WTC11 (cell line): ENCODE results near the gene SELENOI.

Experiments
- CTCF ChIP-seq: fragments of 200-600 bp; IDR thresholded peaks from 2 replicates; pipeline ENCODE4 v1.8.0; 2022; ENCODE audit warnings: antibody characterized with exemption
- ESRRA ChIP-seq: sonication (generic); formaldehyde crosslinking; IDR thresholded peaks from 2 replicates; pipeline ENCODE4 v1.8.1; 2022; ENCODE audit warnings: mild to moderate bottlenecking, missing genetic modification reagents, borderline replicate concordance
- FOXP1 ChIP-seq: sonication (generic); formaldehyde crosslinking; IDR thresholded peaks from 2 replicates; pipeline ENCODE4 v1.8.0; 2022; ENCODE audit warnings: missing genetic modification reagents, mild to moderate bottlenecking, moderate library complexity, borderline replicate concordance
- HMGXB4 ChIP-seq: sonication (generic); formaldehyde crosslinking; IDR thresholded peaks from 2 replicates; pipeline ENCODE4 v1.8.1; 2023; ENCODE audit warnings: mild to moderate bottlenecking, moderate library complexity, missing genetic modification reagents
- MAX ChIP-seq: sonication (generic); formaldehyde crosslinking; IDR thresholded peaks from 2 replicates; pipeline ENCODE4 v1.8.0; 2022; ENCODE audit warnings: mild to moderate bottlenecking, missing genetic modification reagents
- ZNF121 ChIP-seq: sonication (generic); formaldehyde crosslinking; IDR thresholded peaks from 2 replicates; pipeline ENCODE4 v1.8.0; 2023; ENCODE audit warnings: missing genetic modification reagents
- ZNF317 ChIP-seq: sonication (generic); formaldehyde crosslinking; IDR thresholded peaks from 2 replicates; pipeline ENCODE4 v1.8.1; 2023; ENCODE audit warnings: low read depth, mild to moderate bottlenecking, moderate library complexity, missing genetic modification reagents, borderline replicate concordance
- ZNF512 ChIP-seq: sonication (generic); formaldehyde crosslinking; IDR thresholded peaks from 2 replicates; pipeline ENCODE4 v1.8.1; 2022; ENCODE audit warnings: missing genetic modification reagents, borderline replicate concordance
- TF ChIP-seq, protein P1 (sequence below): sonication (generic); formaldehyde crosslinking; IDR thresholded peaks from 2 replicates; pipeline ENCODE4 v1.8.1; 2023; ENCODE audit warnings: mild to moderate bottlenecking, missing genetic modification reagents, moderate library complexity
- TF ChIP-seq, protein P2 (sequence below): sonication (generic); formaldehyde crosslinking; IDR thresholded peaks from 2 replicates; pipeline ENCODE4 v1.8.0; 2023; ENCODE audit warnings: missing genetic modification reagents, mild to moderate bottlenecking, borderline replicate concordance
- TF ChIP-seq, protein P3 (sequence below): sonication (generic); formaldehyde crosslinking; IDR thresholded peaks from 2 replicates; pipeline ENCODE4 v1.8.0; 2022; ENCODE audit warnings: mild to moderate bottlenecking, missing genetic modification reagents

DNA sequence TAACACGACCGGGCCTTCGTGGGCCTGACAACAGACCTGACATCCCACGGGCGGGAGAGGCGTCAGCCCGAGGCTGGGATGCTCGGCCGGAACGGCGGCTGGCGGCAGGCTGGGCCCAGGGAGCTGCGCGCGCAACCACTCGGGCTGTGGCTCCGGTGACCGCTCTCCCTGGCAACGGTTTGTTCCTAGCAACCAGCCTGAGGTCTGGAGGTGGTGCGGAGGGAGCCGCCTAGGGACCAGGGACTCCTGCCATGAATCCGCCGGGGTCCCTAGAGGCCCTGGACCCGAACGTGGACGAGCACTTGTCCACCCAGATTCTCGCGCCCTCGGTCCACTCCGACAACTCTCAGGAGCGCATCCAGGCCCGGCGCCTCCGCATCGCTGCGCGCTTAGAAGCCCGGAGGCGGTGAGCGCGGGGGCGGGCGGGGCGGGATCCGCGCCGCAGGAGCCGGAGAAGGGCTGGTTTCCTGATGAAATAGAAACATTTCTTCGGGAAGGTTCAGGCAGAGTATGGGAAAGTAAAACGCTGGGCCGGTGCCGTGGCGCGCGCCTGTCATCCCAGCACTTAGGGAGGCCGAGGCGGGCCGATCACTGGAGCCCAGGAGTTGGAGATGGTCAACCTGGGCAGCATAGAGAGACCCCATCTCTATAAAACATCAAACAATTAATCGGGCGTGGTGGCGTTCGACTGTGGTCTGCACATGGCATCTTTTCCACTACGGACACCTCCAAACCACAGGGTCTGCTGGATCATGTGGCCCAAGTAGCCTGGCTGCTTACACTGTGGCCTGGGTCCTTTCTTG, 56.0 kb downstream of the SELENOI start, which contains the start of gene DRC1:
- no peak for TF ChIP-seq ZNF512 (CRISPR knock-in tag)
- TF ChIP-seq CTCF = no peak
- no peak for TF ChIP-seq HMGXB4 (CRISPR knock-in tag)
- peak; percentile 95 for TF ChIP-seq ZNF121
- no peak for TF ChIP-seq ZNF317
- peak; percentile 25; the same call in 1 of the 2 replicates for TF ChIP-seq FOXP1 (CRISPR knock-in tag)
- peak; percentile 78 for TF ChIP-seq MAX (CRISPR knock-in tag)
- no peak for TF ChIP-seq ESRRA (CRISPR knock-in tag)
- TF ChIP-seq, protein P1, sequence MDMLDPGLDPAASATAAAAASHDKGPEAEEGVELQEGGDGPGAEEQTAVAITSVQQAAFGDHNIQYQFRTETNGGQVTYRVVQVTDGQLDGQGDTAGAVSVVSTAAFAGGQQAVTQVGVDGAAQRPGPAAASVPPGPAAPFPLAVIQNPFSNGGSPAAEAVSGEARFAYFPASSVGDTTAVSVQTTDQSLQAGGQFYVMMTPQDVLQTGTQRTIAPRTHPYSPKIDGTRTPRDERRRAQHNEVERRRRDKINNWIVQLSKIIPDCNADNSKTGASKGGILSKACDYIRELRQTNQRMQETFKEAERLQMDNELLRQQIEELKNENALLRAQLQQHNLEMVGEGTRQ (CRISPR knock-in tag) = no peak
- TF ChIP-seq, protein P2, sequence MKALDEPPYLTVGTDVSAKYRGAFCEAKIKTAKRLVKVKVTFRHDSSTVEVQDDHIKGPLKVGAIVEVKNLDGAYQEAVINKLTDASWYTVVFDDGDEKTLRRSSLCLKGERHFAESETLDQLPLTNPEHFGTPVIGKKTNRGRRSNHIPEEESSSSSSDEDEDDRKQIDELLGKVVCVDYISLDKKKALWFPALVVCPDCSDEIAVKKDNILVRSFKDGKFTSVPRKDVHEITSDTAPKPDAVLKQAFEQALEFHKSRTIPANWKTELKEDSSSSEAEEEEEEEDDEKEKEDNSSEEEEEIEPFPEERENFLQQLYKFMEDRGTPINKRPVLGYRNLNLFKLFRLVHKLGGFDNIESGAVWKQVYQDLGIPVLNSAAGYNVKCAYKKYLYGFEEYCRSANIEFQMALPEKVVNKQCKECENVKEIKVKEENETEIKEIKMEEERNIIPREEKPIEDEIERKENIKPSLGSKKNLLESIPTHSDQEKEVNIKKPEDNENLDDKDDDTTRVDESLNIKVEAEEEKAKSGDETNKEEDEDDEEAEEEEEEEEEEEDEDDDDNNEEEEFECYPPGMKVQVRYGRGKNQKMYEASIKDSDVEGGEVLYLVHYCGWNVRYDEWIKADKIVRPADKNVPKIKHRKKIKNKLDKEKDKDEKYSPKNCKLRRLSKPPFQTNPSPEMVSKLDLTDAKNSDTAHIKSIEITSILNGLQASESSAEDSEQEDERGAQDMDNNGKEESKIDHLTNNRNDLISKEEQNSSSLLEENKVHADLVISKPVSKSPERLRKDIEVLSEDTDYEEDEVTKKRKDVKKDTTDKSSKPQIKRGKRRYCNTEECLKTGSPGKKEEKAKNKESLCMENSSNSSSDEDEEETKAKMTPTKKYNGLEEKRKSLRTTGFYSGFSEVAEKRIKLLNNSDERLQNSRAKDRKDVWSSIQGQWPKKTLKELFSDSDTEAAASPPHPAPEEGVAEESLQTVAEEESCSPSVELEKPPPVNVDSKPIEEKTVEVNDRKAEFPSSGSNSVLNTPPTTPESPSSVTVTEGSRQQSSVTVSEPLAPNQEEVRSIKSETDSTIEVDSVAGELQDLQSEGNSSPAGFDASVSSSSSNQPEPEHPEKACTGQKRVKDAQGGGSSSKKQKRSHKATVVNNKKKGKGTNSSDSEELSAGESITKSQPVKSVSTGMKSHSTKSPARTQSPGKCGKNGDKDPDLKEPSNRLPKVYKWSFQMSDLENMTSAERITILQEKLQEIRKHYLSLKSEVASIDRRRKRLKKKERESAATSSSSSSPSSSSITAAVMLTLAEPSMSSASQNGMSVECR = no peak
- TF ChIP-seq, protein P3, sequence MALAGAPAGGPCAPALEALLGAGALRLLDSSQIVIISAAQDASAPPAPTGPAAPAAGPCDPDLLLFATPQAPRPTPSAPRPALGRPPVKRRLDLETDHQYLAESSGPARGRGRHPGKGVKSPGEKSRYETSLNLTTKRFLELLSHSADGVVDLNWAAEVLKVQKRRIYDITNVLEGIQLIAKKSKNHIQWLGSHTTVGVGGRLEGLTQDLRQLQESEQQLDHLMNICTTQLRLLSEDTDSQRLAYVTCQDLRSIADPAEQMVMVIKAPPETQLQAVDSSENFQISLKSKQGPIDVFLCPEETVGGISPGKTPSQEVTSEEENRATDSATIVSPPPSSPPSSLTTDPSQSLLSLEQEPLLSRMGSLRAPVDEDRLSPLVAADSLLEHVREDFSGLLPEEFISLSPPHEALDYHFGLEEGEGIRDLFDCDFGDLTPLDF = no peak
